CD4-positive, alpha-beta T cell treated with Interleukin-6 at 100 ng/mL for 8 hours (primary cell): Measurements from ENCODE around the gene C1QTNF4.
"Not testable (repeated sequence)": the region's sequence is repeated elsewhere in the genome, so short reads cannot be mapped to it uniquely, and the experiment has no call there.

Experiments
- DNase-seq: peaks from one replicate; pipeline ENCODE4 v3.0.0-alpha.2; 2020; ENCODE audit warnings: mixed read lengths, low spot score

The C1QTNF4 gene

GRCh38 chr11:47565340-47566148 is 28.7 kb downstream of the C1QTNF4 start, which contains the start of gene PTPMT1:
Gene PTPMT1 (plus strand): TSS chr11:47565599. CDS start chr11:47565623, 24 bp downstream.
- DNase-seq = peak; percentile 55

DNA sequence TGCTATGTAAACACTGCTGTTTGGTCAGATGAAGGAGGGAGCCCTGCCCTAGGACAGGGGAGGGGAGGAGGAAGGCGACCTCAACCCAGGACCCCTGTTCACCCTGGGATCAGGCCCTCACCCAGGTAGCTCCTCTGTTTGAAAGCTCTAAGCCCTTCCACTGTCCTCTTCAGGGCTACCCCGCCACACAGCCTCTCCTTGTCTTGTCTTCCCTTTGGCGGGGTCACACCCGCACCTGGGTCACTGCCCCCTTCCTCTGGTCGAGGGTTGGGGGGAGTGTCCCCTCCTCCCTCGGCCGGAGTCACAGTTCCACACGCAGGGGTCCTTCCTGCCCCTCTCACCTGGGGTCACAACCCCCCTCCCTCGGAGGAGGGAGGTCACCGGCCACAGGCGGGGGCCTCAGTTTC is 29.3 kb downstream of the C1QTNF4 start:
- DNase-seq = no peak

DNA sequence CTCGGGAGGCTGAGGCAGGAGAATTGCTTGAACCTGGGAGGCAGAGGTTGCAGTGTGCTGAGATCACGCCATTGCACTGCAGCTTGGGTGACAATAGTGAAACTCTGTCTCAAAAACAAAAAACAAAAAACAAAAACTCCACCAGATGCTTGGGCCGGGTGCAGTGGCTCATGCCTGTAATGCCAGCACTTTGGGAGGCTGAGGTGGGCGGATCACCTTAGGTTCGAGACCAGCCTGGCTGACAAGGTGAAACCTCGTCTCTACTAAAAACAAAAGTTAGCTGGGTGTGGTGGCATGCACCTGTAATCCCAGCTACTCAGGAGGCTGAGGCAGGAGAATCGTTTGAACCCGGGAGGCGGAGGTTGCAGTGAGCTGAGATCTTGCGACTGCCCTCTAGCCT is 29.8 kb downstream of the C1QTNF4 start:
- DNase-seq = not testable (repeated sequence)

DNA sequence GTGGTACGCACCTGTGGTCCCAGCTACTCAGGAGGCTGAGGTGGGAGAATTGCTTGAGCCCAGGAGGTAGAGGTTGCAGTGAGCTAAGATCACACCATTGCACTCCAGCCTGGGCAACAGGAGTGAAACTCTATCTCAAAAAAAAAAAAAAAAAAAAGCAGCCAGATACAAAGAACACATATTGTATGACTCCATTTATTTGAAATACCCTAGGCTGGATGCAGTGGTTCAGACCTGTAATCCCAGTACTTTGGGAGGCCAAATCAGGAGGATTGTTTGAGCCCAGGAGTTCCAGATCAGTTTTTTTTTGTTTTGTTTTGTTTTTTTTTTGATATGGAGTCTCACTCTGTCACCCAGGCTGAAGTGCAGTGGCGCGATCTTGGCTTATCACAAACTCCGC is 31.8 kb downstream of the C1QTNF4 start:
- DNase-seq = not testable (repeated sequence)

DNA sequence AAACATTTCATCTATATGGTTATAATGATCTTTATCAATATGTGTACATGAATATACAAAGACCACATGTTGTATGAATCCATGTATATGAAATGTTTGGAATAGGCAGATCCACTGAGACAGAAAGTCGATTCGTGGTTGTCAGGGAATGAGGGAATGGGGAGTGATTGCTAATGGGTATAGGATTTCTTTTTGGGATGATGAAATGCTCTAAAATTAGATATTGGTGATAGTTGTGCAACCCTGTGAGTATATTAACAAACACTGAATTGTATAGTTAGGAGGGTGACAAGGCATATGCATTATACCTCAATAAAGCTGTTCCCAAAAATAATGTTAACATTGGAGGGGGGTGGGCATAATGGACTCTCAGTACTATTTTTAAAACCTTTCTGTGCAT is 33.8 kb downstream of the C1QTNF4 start:
- DNase-seq = no peak

DNA sequence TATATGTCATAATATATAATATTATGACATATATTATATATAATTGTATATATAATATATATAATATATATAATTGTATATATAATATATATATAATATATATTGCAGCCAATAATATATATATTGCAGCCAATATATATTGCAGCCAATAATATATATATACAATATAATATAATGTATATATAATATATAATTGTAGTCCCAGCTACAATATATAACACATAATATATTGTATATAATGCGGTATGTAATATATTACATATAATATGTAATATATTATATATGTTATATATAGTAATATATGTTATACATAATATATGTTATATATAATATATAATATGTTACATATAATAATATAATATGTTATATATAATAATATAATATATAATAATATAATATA is 35.5 kb downstream of the C1QTNF4 start:
- no peak for DNase-seq

DNA sequence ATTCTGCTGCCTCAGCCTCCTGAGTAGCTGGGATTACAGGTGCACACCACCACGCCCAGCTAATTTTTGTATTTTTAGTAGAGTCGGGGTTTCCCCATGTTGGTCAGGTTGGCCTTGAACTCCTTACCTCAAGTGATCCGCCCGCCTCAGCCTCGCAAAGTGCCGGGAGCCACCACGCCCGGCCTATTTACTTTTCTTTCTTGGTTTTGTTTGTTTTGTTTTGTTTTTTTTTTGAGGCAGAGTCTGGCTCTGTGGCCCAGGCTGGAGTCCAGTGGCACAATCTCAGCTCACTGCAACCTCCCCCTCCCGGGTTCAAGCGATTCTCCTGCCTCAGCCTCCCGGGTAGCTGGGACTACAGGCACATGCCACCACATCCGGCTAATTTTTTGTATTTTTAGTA is 37.2 kb downstream of the C1QTNF4 start:
- not testable (repeated sequence) for DNase-seq

DNA sequence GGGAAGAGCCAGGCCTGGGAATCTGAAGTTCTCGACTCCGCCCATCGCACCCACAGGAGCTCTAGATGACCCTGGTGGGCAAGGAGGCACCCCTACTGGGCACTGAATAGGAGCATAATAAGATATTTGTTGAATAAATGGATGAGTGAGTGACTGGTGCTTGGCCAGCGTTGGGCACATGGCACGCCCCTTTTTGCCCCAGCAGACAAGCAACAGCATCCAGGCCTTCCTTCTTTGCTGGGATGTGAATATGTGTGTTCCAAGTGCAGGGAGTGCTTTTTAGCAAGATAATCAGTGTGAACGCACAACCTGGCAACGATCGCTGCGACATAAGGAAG is 40.8 kb downstream of the C1QTNF4 start:
- DNase-seq = no peak

DNA sequence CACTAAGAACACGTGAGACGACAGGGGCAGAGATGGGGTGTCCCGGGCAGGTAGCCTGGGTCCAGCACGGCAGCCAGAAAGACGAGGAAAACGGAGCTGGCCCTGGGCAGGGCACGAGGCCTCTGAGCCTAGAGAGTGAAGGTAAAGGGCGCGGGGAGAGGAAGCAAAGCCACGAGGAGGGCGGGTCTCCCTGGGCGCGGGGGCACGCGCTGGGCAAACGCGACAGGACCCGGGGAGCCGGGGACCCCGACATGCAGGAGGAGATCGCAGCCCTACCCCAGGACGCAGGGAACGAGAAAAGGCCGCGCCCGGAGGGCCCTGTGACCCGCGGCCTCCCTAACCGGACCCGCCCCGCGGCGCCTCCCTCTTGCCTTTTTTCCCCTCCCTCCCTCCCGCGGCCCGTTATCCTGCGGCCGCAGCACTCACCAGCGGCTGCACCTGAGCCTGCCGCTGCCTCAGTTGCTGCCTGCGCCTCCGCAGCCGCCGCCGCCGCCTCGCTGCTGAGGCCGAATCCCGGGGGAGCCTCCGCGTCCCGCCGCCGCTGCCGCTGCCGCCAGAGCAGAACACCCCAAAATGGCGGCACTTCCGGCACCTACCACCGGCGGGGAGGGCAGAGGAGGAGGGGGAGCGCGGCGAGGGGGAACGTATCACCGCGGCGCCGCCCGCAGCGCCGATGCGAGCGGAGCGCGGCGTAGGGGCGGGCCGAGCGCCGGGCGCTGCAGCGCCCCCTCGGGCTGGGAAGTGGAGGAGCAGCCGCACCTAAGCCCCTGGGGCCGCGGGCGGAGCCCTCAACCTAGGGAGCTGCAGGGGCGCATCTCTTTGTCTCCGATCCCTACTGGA is 41.4 kb downstream of the C1QTNF4 start, which contains the start of gene CELF1:
TSS of gene CELF1 (minus strand) at position 567 of the 840 bp plus-strand sequence. CDS start 53,609 bp downstream, outside the sequence.
- peak; percentile 89 for DNase-seq

- DNase-seq = no peak
Observed at GRCh38 chr11:47552056-47552565, 42.1 kb downstream of the C1QTNF4 start.

GRCh38 chr11:47551086-47551485 is 43.1 kb downstream of the C1QTNF4 start:
- no peak for DNase-seq

- no peak for DNase-seq
Observed at GRCh38 chr11:47550288-47551047, 43.7 kb downstream of the C1QTNF4 start.

- not testable (repeated sequence) for DNase-seq
Observed at GRCh38 chr11:47546274-47546673, 47.9 kb downstream of the C1QTNF4 start.

DNA sequence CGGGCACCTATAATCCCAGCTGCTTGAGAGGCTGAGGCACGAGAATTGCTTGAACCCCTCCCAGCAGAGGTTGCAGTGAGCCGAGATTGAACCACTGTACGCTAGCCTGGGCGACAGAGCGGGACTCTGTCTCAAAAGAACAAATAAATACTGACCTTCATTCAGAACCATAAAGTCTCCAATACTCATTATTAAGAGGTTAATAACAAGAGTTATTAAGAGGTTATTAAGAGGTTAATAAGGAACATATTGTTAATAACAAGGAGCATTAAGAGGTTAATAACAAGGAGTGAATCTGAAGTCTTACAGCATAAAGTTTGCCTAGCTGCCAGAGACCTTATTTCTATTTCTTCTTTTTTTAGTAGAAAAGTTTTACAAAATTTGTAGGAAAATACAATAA is 48.9 kb downstream of the C1QTNF4 start:
- no peak for DNase-seq

DNA sequence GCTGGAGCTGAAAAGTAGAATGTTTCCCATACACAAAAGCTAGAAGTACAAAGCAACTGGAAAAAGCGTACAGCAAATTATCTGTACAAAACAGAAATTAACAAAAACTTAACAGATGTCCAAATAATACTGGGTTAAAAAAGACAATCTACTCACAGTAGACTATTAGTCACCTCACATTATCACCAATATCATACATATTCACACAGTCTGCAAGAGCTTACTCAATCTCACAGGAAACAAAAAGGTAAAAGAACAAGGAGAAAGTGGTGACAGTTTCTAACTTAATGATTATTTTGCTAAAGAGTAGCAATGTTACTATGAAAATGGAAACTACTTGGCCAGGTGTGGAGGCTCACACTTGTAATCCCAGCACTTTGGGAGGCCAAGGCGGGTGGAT is 53.1 kb downstream of the C1QTNF4 start:
- DNase-seq = no peak

- no peak for DNase-seq
Observed at GRCh38 chr11:47539681-47540039, 54.6 kb downstream of the C1QTNF4 start.
